HG02970 (cell line): ENCODE measurements around the gene ADAMTS2.

Experiments used
- ATAC-seq: cut with Tn5 transposase; IDR thresholded peaks from one replicate; pipeline ENCODE4 v1.9.1; 2021; ENCODE audit warnings: mild to moderate bottlenecking, moderate library complexity, moderate number of reproducible peaks; ENCODE audit not compliant: unreplicated experiment, low FRiP score

The ADAMTS2 gene

DNA sequence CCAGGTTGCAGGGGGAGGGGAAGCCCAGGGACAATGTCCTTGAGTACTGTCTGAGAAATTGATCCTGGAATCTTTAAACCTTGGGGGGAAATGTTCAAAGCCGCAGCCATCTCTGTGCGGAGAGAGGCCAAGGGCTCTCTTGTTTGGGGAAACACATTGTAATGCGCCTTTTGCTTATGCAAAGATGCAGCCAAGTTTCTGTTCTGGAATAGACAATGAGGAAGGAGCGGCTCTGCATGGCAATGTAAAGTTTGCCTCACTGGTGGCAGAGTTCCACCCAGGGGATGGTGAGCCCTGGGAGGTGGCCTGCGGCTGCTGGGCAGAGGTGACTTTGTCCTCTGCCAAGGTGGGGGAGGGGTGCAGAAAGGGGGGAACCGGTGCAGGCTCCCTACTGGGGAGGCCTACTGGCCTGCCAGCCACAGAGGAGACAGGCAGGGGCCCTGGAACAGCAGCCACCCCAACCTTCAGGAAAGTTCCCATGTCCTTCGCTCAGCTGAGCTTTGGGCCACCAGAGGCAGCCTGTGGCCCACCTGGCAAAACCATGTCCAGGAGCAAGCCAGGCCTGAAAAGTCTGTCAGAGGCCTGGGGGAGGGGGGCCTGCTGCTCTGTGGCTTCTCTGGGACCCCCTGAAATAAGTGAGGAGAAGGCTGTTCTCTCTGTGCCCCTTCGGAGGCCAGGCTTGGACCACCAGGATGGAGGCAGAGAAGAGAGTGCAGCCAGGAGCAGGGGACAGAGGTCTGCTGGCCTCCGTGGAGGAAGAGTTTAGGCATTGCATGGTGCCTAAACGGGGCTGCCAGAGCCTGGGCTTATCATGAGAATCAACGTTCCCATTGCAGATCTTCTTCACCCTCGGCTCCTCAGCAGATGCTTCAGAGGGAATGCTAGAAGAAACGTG, 157.3 kb downstream of the ADAMTS2 start:
- no peak for ATAC-seq

DNA sequence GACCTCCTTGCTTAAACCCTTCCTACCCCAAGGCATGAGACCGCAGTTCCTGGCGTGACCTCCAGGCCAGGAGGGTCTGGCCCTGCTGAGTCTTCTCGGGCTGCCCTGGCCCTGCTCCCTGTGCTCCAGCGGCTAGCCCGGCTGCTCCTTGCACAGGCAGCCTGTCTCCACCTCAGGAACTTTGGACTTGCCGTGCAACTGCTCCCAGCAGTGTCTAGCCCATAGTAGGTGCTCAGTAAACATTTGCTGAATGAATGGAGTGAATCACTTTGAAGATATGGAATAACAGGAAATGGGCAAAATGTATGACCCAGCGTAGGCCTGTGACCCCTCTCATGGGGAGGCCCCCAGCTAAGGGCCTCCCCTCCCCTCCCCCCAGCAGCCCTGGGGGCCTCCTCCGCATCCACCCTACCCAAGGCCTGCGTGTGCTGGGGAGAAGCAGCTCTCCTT, 158.0 kb downstream of the ADAMTS2 start:
- no peak for ATAC-seq

DNA sequence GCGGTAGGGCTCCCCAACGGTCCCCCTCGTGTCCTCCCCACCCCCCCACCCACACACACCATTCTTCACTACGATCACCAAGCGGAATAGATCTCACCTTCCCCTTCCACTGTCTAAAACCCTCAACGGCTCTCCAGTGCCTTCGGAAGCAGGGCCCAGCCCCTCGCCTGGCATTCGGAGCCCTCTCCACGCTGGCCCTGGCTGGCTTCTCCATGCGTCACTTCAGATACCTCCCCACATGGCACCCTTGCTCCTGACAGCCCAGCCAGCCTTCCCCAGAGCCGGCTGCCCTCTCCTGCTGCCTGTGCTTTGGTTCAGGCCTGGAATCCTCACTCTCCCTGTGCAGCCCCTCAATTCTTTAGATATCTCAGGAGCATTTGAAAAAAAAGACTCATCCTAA, 158.5 kb downstream of the ADAMTS2 start:
- ATAC-seq: no peak

GRCh38 chr5:179185941-179186411, 159.3 kb downstream of the ADAMTS2 start:
- no peak for ATAC-seq

GRCh38 chr5:179185256-179185940, 159.9 kb downstream of the ADAMTS2 start:
- no peak for ATAC-seq

DNA sequence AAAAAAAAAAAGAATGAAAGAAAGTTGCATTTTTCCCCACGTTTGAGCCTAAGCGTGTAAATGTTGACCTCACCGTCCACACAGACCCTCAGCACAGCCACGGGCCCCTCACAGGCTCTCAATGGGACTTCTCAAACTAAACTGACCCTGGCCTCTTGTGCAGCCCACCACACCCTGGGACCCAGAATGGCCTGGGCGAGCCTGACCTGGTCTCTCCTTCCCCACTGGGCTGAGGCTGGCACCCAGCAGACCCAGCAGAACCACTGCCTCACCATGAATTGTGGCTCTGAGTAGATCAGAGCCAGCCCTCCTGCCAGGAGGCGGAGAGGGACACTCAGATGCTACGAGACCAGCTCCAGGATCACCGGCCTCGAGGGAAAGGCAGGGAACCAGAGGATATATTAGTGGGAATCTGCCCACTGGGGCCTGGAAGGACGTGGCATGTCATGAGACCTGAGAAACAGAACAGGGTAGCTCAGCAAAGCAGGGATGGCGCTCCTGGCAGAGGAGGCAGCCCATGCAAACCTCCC, 160.7 kb downstream of the ADAMTS2 start:
- no peak for ATAC-seq

DNA sequence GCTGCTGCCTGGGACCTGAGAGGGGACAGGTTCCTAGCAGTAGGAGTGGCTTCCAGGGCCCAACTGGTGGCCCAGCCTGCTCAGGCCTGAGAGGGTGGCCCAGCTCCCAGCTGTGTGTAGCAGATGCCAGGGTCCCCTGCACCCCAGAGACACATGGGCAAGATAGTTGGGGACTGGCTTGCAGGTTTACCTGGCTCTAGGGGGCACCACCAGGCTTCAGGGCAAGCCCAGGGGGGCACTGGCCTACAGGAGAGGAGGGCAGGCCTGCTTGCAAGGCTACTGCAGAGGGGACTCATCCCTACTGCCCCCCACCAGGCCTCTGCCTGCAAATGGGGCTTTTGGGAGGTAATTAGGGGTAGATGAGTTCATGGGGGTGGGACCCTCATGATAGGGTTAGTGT, 161.8 kb downstream of the ADAMTS2 start:
- ATAC-seq: no peak

DNA sequence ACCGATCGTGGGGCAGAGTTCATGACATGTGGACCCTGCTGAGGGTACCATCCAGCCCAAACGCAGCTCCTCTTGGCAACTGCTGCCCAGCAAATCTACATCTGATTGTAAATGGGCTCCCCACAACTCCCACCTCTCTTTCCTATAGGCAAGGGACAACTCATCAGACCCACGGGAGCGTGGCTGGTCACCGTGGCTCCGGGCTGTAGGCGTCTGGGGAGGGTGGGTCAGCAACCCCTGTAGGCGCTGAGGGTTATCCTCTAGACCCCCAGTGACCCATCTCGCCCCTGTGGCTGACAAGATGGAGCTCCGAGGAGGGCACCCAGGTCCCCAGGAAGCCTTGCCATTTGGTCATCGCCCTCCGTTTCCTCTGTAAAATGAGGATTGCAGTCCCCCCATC, 162.7 kb downstream of the ADAMTS2 start:
- ATAC-seq: no peak

DNA sequence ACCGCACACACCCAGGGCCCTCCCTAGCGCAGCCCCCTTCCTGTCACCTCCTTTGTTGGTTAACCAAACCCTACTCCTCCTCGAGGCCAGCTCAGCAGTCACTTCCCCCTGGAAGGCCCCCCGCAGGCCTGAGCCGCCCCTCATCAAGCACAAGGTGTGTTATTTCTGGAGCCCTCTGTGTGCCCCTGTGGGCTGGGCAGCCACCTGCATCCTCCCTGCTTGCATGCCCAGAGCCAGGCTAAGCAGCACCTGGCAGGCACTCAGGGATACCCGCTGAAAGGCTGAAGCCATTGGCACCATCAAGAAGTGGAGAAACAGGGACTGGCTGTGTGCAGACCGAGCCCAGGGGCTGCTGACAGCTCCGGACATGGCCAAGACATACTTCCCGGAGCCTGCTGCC, 163.3 kb downstream of the ADAMTS2 start:
- no peak for ATAC-seq

DNA sequence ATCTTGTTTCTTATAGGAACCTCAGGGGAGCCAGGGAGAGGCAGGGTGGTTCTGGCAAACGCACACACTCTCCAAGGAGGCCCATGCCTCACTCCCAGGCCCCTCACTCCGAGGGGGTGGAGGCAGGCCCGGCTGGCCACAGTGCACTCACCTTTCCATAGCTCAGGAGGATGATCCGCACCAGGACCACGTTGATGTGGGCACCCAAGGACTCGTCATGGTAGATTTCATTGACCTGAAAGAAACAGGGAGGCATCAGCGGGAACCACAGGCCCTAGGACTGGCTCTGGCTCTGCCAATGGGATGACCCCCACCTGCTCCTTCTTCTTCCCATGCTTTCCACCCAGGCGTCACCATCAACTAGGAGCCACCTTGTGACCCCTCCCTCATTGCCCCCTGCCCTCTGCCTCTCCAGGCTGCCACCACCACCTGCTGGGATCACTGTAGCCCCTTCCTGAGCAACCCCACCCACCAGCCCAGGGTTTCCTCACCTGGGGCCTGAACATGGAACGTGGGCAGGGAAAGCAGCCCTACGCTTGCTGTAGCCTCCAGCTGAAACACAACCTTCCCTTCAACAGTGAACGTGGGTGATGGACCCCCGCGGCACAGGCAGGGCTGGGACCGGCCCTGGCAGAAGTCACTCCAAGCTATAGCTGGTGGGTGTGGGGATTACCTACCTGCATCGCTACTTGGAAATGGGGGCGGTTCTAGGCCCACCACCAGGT, 164.2 kb downstream of the ADAMTS2 start:
- ATAC-seq: no peak

GRCh38 chr5:179180061-179180610, 165.1 kb downstream of the ADAMTS2 start:
- no peak for ATAC-seq

- no peak for ATAC-seq
Measured at GRCh38 chr5:179177711-179178575, 167.3 kb downstream of the ADAMTS2 start.

- ATAC-seq: no peak
Measured at GRCh38 chr5:179176571-179177230, 168.6 kb downstream of the ADAMTS2 start.

- ATAC-seq: no peak
Measured at GRCh38 chr5:179176166-179176565, 169.1 kb downstream of the ADAMTS2 start.

- no peak for ATAC-seq
Measured at GRCh38 chr5:179171816-179172745, 173.2 kb downstream of the ADAMTS2 start.

GRCh38 chr5:179171251-179171815, 173.9 kb downstream of the ADAMTS2 start:
- ATAC-seq: no peak

GRCh38 chr5:179170606-179171005, 174.7 kb downstream of the ADAMTS2 start:
- ATAC-seq: no peak

DNA sequence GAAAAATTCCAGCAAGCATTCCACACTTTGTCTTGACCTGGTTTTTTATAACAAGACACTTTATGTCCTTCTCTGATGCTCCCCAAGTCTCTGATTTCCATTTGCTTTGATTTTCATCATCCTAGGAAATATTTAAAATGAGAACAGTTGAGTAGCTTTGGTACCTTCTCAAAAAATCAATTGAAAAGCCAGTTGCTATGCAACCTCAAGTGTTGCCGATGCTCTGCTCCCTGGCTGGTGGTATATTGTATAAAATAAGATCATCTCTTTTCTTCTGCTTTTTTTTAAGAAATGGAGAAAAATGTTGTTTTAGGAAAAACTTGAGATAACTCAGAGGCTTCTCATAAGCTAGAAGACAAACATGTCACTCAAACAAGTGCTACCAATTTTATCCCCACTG, 175.4 kb downstream of the ADAMTS2 start:
- ATAC-seq: no peak
